Embryonic facial prominence (tissue), 1 donor: Measurements from ENCODE around the gene PREB.
"Not testable (repeated sequence)": the region's sequence is repeated elsewhere in the genome, so short reads cannot be mapped to it uniquely, and the experiment has no call there.

Experiments used
- DNase-seq: peaks from one replicate; pipeline ENCODE4 v3.0.0-alpha.2; 2016; ENCODE audit errors: extremely low spot score

PREB gene

GRCh38 chr2:27127883-27128667 lies 6.4 kb downstream of the PREB start:
- DNase-seq, result no peak

GRCh38 chr2:27126252-27126710 lies 8.2 kb downstream of the PREB start:
- no peak for DNase-seq

GRCh38 chr2:27125104-27125503 lies 9.3 kb downstream of the PREB start:
- DNase-seq, result no peak

- no peak for DNase-seq
Measured at GRCh38 chr2:27123302-27124150, 10.9 kb downstream of the PREB start, which contains the start of gene ABHD1. TSS of gene ABHD1 (plus strand) at chr2:27123815. CDS start at chr2:27123949, 134 bp downstream.

- DNase-seq, result no peak
Measured at GRCh38 chr2:27122791-27123190, 11.6 kb downstream of the PREB start.

GRCh38 chr2:27121906-27122305 lies 12.5 kb downstream of the PREB start:
- no peak for DNase-seq

GRCh38 chr2:27119330-27119670 lies 15.1 kb downstream of the PREB start:
- DNase-seq, result not testable (repeated sequence)

- DNase-seq, result no peak
Measured at GRCh38 chr2:27118525-27119329, 15.7 kb downstream of the PREB start, which contains the start of gene CGREF1. TSS of gene CGREF1 (minus strand) at chr2:27119128. CDS start at chr2:27104366, 14,762 bp downstream.

GRCh38 chr2:27117995-27118524 lies 16.4 kb downstream of the PREB start:
- DNase-seq, result no peak

GRCh38 chr2:27115519-27115918 lies 18.9 kb downstream of the PREB start:
- no peak for DNase-seq

- not testable (repeated sequence) for DNase-seq
Measured at GRCh38 chr2:27111392-27112078, 22.9 kb downstream of the PREB start.

- not testable (repeated sequence) for DNase-seq
Measured at GRCh38 chr2:27110603-27111352, 23.7 kb downstream of the PREB start.

GRCh38 chr2:27109083-27109482 lies 25.4 kb downstream of the PREB start:
- no peak for DNase-seq

GRCh38 chr2:27108221-27108620 lies 26.2 kb downstream of the PREB start:
- DNase-seq, result no peak

- no peak for DNase-seq
Measured at GRCh38 chr2:27105981-27106380, 28.5 kb downstream of the PREB start.

GRCh38 chr2:27102329-27102728 lies 32.1 kb downstream of the PREB start:
- no peak for DNase-seq

- DNase-seq, result no peak
Measured at GRCh38 chr2:27100036-27100435, 34.4 kb downstream of the PREB start.

GRCh38 chr2:27099334-27099955 lies 35.0 kb downstream of the PREB start:
- DNase-seq, result no peak

GRCh38 chr2:27097341-27097740 lies 37.1 kb downstream of the PREB start:
- DNase-seq, result no peak
